ENCODE measurements around the gene B3GNT9.

The B3GNT9 gene

GRCh38 chr16:67167588-67167987 lies 16.8 kb upstream of the B3GNT9 start:
- DNase-seq (ENCODE audit: low read depth in 3 of 3), result no peak

- no peak for DNase-seq (ENCODE audit: low read depth in 3 of 3)
These were observed 15.9 kb upstream of the B3GNT9 start for GRCh38 chr16:67166598-67167168.

- no peak for DNase-seq (ENCODE audit: low read depth in 3 of 3)
These were observed 15.3 kb upstream of the B3GNT9 start for GRCh38 chr16:67166110-67166547.

DNA sequence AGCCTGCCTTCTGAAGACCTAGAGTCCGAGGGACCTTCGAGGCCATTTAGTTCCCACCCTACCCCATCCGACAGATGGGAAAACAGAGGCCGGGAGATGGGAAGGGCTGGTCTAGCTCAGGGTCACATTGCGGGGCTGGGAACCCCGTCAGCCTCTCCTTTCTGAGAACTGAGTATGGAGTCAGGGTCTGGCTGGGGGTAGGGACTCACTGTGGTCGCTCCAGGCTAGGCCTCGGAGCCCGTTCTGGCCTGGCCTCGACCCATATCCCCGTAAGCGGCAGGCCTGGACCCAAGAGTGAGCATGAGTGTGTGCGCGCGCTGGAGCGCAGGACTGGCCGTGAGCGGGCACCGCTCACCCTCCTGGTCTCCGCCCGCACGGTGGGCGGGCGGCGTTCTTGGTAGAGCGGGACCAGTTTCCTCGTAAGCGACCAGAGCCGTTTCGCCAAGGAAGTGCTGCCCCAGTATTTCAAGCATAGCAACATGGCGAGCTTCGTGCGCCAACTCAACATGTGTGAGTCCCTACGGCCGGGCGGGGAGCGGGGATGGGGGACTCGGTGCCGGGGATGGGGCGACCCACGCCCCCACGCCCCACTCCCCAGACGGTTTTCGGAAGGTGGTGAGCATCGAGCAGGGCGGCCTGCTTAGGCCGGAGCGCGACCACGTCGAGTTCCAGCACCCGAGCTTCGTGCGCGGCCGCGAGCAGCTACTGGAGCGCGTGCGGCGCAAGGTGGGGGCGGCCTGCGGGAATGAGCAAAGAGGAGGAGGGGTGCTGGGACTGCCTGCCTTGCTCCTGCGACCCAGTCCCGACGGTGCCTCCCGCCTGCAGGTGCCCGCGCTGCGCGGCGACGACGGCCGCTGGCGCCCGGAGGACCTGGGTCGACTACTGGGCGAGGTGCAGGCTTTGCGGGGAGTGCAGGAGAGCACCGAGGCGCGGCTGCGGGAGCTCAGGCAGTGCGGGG lies 14.6 kb upstream of the B3GNT9 start:
- no peak for DNase-seq (ENCODE audit: low read depth in 3 of 3)

DNA sequence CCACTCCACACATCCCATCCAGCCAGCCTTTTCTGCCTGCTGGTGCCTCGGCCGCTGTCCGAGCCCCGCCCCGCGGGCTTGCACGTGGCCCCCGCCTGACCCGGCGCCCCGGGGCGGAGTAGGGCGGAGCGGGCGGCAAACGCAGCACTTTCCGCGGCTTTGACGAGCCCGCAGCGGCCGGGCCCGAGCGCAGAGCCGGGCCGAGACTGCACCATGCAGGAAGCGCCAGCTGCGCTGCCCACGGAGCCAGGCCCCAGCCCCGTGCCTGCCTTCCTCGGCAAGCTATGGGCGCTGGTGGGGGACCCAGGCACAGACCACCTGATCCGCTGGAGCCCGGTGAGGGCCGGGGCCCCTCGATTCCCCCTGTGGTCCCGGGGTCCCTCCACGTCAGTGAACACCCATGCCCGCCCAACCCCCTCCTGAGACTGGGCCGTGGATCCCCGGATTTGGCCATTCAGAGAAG lies 13.8 kb upstream of the B3GNT9 start, which contains the start of gene HSF4:
HSF4 (plus strand) TSS at position 147 of the 463 bp plus-strand sequence; CDS start at position 214, 67 bp downstream.
- DNase-seq (ENCODE audit: low read depth in 3 of 3), result no peak

DNA sequence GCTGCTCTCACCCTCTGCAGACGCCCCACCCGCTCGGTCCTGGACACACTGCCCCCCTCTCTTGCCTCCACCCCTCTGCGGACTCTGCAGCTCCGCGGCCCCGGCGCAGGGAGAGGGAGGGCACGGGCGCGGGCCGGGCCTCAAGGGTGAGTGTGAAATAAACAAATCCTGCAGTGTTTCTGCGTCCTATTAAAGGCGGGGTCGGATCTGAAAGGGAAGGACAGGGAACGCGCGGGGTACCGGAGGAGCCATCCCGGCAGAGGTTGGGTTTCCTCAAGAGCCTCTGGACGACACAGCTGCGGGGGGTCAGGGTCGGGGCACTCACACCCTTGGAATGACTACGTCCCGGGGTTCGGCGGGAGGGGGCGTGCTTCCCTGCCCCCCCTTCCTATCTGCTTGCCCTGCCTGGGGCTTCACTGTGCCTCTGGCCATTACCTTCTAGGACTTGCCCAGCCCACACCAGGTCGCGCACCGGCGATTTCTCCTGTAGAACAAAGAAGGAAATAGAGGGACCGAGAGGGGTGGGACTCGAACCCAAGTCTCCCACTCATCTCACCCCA lies 13.3 kb upstream of the B3GNT9 start:
- DNase-seq (ENCODE audit: low read depth in 3 of 3), result no peak

- DNase-seq (ENCODE audit: low read depth in 3 of 3), result no peak
These were observed 12.6 kb upstream of the B3GNT9 start for GRCh38 chr16:67163164-67163998.

- DNase-seq (ENCODE audit: low read depth in 3 of 3), result no peak
These were observed 11.8 kb upstream of the B3GNT9 start for GRCh38 chr16:67162506-67163163.

DNA sequence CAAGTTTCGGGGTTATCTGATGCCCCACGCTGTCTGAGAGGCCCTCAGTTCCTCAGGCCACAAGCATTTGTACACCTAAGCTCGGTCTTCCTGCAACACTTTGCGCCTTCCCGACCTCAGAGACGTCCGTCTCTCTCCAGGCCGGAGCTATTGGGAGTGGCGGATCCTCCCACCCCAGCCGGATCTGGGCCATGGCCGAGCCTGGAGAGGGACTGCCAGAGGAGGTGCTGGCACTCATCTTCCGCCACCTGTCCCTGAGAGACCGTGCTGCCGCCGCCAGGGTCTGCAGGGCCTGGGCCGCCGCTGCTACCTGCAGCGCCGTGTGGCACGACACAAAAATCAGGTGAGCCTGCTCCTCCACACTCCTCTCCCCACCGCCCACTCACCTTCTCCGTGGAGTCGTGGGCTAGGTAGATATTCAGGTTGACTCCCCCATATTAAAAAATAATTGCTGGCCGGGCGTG lies 10.8 kb upstream of the B3GNT9 start:
- no peak for DNase-seq (ENCODE audit: low read depth in 3 of 3)

GRCh38 chr16:67158637-67159600 lies 8.1 kb upstream of the B3GNT9 start:
- peak; percentile 48 to 69 (median 67) for DNase-seq (ENCODE audit: low read depth in 3 of 3)

DNA sequence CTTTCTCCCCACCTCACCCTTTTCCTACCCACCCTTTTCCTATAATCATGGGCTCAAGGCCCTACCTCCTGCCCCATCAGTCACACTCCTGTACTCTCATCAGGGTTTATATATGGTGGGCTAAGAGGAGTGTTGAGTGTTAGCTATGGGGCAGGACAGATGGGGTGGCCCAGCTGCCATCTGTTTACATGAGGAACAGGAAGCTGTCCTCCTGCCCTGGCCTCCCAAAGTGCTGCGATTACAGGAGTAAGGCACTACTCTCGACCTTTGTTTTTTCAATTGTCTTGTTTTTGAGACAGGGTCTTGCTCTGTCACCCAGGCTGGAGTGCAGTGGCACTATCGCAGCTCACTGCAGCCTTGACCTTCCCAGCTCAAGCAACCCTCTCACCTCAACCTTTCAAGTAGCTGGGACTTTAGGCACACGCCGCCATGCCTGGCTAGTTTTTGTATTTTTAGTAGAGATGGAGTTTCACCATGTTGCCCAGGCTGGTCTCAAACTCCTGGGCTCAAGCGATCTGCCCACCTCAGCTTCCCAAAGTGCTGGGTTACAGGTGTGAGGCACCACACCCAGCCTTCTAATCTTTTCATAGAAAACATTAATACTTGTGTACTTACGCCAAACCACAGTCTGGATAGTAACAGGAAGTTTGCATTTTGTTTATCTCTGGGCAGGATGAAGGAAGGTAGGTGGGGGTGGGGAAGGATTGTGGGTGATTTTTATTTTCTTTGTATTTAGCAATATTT lies 7.3 kb upstream of the B3GNT9 start:
- DNase-seq (ENCODE audit: low read depth in 3 of 3), result no peak

DNA sequence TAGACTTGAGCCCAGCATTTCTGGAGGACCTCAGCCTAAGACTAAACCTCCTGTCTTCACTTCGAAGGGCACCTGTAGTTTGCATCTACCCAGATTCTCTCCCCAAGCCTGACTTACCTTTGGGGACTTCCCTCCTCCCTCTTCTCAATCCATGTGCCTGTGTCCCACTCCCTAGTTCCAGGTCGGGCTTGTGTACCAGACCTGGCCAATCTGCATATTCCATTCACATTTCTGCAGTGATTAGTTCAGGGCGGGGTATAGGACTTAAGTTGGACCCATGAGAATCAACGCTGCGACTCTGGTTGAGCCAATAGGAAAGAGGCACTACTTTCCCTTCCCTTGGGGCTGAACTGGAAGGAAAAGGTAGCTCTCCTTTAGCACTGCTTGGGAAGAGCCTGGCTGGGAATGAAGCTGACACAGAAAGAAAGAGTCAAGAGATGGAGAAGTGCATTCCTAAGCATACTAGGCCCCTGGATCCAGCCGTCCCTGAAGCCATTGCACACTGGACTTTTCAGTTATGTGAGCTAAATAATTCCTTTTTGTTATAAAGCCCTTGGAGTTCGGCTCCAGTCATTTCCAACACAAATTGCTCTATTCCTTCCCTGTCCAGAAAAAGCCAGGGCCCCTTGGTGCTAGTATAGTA lies 6.4 kb upstream of the B3GNT9 start:
- DNase-seq (ENCODE audit: low read depth in 3 of 3), result no peak

GRCh38 chr16:67156143-67156844 lies 5.5 kb upstream of the B3GNT9 start:
- DNase-seq (ENCODE audit: low read depth in 3 of 3), result no peak

GRCh38 chr16:67155295-67156142 lies 4.7 kb upstream of the B3GNT9 start:
- DNase-seq (ENCODE audit: low read depth in 3 of 3), result peak; percentile 57 to 65 (median 63)

- DNase-seq (ENCODE audit: low read depth in 3 of 3), result no peak
These were observed 3.9 kb upstream of the B3GNT9 start for GRCh38 chr16:67154578-67155294.

DNA sequence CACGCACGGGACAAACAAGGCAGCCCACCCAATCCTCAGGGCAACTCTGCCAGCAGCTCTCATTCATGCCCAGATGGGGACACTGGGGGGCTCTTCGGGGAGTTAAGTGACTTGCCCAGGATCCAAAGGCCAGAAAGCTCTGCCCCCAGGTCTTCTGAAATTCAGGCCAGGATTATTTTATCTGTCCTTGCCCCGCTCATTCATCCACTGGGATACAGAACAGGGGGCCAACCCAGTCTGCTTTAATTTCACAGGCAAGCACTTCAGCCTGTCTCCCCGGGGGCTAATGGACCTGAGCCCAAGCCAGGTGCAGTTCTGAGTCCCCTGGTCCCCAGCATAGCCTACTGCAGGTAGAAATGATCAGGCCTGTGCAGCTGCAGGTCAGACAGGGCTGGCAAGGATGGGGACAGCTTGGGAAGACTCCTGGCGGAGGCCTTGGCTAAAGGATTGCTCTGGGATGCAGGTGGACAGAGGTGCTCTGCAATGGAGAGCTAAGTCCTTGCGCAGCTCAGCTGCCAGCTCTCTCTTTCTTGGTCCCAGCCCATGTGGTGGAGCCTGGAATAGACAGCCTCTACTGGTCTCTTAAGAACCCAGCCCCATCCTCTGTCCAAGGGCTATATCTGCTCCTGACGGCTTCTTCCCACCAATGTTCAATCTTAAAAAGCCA lies 766 bp upstream of the B3GNT9 start:
- DNase-seq (ENCODE audit: low read depth in 3 of 3), result no peak

Data from stimulated activated CD4-positive, alpha-beta T cell treated with anti-CD3 and anti-CD28 coated beads, TNF-alpha, amount 100 ng/mL, for 4 hours (primary cell).